IPS-18c (cell line): ENCODE measurements around the gene TMEM151B.
A peak's percentile ranks its signal among the peaks of the same experiment; 100 is the strongest.

ENCODE experiments used
- H3K4me3 ChIP-seq: 2 replicates; pipeline ENCODE4 v1.7.0; 2013; ENCODE audit warnings: low read depth, mild to moderate bottlenecking, low read length, moderate library complexity; ENCODE audit not compliant: insufficient read depth
- H3K9me3 ChIP-seq: one replicate; pipeline ENCODE4 v1.6.1; 2013; ENCODE audit warnings: mild to moderate bottlenecking, low read length, moderate library complexity; ENCODE audit not compliant: control insufficient read depth, insufficient read depth

The TMEM151B gene

DNA sequence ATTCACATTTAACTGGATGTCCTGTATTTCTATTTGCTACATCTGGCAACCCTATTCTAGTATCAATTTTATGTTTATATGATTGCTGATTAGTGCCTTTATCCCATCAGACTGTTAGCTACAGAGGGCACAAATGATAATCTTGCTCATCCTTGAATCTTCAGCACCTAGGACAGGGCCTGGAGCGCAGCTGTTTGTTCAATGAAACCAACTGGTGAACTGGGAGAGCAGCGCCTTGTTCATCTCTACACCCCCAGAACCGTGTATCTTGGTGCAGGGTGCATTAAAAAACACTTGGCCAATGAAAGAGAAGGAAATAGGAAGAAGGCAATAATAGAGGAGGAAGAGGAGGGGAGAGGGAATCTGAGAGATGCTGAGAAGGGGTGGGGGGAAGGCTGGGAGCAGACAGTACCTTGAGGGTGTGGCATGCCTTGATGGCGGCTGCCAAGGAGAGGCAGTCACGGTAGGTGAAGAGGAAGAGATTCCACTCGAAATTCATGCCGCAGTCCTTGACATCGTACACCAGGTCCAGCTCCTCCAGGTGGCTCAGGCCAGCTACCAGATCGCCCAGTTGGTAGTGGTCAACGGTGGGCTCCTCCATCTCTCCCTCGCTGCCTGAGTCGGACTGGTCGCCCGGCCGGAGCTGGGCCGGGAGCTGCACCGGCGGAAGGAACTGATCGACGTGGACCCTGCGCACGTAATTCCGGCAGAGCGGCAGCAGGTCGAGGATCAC is 15.5 kb downstream of the TMEM151B start:
- no peak overlapping the region for H3K4me3 ChIP-seq
- no peaks in the 10 kb centered on the region for H3K9me3 ChIP-seq

- Histone ChIP-seq H3K4me3 (no peak overlapping the region), H3K9me3 (no peaks in the 10 kb centered on the region)
These were observed 16.0 kb downstream of the TMEM151B start for GRCh38 chr6:44286285-44286565.

DNA sequence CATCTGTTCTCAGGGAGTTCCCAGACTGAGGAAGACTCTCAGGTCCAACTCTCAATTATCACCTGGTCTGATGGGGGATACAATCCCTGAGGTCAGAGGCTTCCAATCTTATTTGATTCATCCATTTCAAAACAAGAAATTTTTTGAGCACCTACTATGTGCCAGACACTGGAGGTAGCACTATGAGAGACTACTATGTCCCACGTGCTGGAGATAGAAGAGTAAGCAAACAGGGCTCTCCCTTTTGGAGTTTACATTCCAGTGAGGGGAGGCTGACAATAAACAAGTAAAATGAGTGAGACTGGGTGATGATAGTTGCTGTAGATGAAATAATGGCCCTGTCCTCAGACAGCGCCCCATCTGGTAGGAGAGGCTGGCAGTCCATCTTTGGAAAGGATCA is 16.5 kb downstream of the TMEM151B start:
- Histone ChIP-seq H3K9me3 (no peaks in the 10 kb centered on the region), H3K4me3 (no peak overlapping the region)

DNA sequence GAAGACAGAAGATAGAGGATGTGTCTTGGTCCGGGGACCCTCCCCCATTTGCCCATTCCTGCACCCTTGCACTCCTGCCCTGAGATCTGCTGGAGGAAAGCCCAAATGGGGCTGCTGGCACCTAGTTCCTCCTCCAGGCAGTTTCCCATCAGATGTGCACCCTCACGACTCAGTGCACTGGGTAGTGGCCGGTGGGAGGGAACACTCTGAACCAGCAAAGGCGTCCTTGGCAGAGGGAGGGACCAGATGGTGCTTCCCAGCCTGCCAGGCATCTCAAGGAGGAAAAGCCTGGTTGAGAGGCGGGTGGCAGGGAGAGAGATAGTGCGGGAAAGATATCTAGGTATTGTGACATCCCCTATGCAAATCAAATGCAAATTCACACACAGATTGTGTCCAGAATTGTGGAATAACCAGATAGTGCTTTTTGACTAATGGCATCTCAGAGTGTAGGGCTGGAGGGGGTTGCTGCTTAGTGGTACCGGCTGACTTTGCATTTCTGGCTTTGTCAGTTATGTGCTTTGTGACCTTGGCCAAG is 19.5 kb downstream of the TMEM151B start:
- H3K9me3 ChIP-seq = no peaks in the 10 kb centered on the region

DNA sequence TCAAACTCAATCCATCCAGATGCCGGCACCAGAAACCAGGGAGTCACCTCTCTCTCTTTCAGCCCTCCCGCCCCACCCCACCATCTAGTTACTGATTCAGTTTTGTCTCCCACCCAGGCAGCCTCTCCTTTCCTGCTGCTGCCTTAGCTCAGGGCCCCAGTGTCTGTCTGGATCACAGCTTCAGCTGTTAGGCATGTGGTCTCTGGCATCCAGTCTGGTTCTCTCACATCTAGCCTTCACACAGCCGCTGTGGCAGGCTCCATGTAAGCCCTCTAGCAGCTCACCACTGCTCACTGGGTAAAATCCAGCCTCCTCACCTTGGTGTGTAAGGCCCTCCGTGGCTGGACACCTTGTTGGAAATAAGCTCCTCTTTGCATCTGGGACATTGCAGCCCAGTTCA is 21.6 kb downstream of the TMEM151B start:
- no peaks in the 10 kb centered on the region for H3K9me3 ChIP-seq
- no peak overlapping the region for H3K4me3 ChIP-seq

More for the DNA sequence above, 19.5 kb downstream of the TMEM151B start:
- H3K4me3 ChIP-seq = no peak overlapping the region

DNA sequence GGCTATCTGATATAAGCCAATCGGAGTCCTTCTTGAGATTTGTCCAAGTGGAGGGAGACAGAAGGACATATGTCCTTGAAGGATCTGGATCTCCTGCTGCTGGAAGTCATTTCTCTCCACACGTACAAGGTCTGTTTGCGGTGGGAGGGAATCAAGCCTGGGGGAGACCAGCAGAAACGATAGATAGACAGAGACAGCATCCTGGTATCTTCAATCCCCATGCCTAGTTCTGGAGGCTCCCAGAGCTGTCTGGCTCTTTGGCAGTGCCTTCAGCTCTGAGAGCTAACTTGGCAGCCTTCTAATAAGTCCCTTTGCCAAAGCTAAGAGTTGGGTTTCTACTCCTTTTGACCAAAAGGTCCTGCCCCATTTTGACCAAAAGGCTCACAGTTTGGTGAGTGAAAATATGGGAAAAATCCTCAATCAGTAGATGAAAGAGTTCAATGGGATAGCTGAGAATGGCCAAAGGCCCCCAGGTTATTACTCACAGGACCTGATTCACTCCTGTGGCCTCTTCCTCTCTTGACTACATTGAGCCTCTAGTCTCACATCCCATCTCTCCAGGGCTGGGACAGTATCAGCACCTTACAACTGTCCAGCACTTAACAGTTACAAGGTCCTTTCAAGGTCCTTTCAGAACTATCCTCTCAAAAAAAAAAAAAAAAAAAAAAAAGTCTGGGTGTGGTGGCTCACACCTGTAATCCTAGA is 22.6 kb downstream of the TMEM151B start:
- no peaks in the 10 kb centered on the region for H3K9me3 ChIP-seq
- no peak overlapping the region for H3K4me3 ChIP-seq

GRCh38 chr6:44294832-44295791 is 24.9 kb downstream of the TMEM151B start:
- no peaks in the 10 kb centered on the region for H3K9me3 ChIP-seq
- no peak overlapping the region for H3K4me3 ChIP-seq

DNA sequence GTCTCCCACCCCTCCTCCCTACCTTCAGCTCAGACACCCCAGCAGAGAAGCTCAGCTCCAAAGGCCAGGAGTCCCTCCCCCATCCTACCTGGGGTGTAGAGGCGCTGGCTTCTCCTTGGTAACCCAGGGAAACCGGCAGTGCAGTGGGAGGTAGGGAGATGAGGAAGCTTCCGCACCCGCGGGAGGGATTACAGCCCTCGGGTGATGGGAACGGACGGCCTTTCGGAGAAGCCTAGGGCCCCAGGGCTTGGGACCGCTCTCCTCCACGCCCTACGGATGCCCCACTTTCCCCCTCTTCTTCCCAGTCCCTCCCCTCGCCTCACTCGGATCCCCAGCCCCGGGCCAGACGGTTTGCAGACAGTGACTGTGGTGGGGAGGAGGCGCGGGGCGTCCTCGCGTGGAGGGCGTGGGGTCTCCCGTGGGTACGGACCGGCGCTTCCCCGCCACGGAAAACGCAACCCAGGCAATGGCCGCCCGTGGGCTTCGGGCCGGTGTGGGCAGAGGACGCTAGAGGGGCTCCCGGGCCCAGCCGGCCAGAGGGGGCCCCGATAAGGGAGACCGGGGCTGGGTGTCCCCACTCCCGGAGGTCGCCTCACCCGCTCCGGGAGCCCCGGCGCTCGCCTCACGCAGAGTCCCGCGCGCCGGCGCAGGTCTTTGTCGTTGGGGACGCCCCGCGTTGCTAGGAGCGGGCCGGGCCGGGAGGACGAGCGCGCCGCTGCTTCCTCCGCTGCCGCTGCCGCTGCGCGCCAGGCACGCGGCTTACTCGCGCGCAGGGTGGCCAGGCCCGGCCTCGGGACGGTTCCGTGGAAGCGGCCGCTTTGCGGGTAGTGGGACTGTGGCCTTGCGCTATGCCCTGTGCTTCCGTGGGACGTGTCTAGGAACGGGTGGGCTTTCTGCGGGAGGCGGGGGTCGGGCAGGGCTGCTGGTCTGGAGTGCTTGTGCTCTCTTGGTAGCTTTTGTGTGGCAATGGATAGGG is 27.1 kb downstream of the TMEM151B start:
- H3K4me3 ChIP-seq = peak overlapping the region; percentile 77
- H3K9me3 ChIP-seq = no peaks in the 10 kb centered on the region

DNA sequence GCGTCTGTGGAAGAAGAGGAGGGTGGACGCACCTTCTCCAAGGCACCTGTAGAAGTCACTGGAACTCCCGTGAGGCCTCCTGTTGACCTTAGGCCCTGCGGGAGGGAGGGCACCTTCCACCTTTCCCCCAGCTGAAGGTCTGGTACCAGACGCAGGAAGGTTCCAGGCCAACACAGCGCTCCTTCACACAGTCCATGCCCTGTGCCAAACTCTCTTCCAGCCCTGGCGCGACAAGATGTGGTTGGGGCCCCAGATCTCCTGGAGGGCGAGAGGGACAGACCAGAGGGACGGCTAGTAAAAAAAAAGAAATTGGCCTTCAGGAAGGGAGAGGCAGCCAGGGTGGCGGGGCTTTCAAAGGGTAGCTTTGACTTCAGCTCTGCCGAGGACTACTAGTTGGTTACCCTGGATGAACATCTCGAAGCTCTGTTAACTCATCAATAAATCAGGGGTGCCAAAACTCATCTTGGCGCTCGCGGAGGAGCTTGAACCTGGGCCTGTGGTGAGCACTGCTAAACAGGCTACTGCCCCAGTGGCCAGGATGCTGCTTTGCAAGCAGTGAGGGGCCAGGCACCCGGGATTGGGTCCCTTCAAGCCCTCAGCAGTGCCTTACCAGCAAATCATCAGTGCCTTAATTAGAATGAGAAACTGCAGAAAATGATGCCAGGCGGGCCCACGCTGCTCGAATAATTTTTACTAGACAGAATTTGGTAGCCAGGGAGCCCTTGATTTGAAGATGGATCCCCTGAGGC is 28.0 kb downstream of the TMEM151B start:
- no peaks in the 10 kb centered on the region for H3K9me3 ChIP-seq

GRCh38 chr6:44298864-44299263 is 28.6 kb downstream of the TMEM151B start:
- H3K9me3 ChIP-seq = no peaks in the 10 kb centered on the region
- H3K4me3 ChIP-seq = no peak overlapping the region

More for the DNA sequence above, 28.0 kb downstream of the TMEM151B start:
- peak overlapping the region; percentile 77 for H3K4me3 ChIP-seq

- no peaks in the 10 kb centered on the region for H3K9me3 ChIP-seq
- H3K4me3 ChIP-seq = no peak overlapping the region
These were observed 30.1 kb downstream of the TMEM151B start for GRCh38 chr6:44300292-44300823.

- Histone ChIP-seq H3K4me3 (no peak overlapping the region), H3K9me3 (no peaks in the 10 kb centered on the region)
These were observed 30.9 kb downstream of the TMEM151B start for GRCh38 chr6:44301106-44301505.

DNA sequence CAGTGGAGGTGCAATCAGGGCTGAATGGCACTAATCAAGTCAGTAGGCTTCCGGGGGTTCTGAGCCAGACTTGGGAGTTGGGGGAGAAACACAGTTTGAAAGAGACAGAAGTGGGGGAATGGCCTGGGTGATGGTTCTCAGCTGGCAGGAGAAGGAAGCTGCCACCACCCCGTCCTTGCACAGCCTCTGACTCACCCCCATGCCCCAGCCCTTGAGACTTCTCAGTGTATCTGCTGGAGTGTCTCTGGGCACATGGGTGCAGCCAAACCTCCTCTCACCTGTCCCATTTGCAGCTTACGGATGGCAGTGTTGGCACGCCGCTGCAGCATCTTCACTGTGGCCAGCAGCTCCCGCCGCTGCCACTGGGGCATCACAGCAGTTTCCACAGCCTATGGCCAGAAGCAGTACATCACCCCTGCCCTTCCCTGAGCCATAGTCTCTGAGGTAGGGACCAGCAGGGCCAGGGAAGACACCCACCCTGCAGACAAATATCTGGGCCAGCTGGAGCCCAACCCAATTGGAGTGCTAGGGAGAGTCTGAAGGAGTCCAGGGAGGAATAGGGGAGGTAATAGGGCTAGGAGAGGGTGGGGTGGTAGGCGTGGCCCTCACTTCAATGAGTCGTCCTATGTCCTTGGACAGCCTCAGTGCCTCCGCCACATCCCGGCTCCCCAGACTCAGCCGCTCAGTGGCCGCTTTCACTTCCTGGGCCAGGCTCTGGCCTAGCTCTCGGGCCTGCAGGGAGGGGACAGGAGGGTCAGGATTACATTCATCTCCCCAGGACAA is 31.7 kb downstream of the TMEM151B start:
- Histone ChIP-seq H3K9me3 (no peaks in the 10 kb centered on the region), H3K4me3 (no peak overlapping the region)

GRCh38 chr6:44302856-44303255 is 32.6 kb downstream of the TMEM151B start:
- H3K9me3 ChIP-seq = no peaks in the 10 kb centered on the region

GRCh38 chr6:44303842-44304241 is 33.6 kb downstream of the TMEM151B start:
- H3K4me3 ChIP-seq = no peak overlapping the region
- no peaks in the 10 kb centered on the region for H3K9me3 ChIP-seq

More at GRCh38 chr6:44302856-44303255, 32.6 kb downstream of the TMEM151B start:
- H3K4me3 ChIP-seq = no peak overlapping the region
